K562 (cell line): ENCODE results near the gene CPT1A. TPM values are rescaled to one million over a fixed set of nuclear protein-coding genes. Genes with fewer than 3 reads are reported as not detected.

Experiments used
- ATAC-seq: fragments of 200-7000 bp; cut with Tn5 transposase; 3 replicates; pipeline ENCODE4 v1.9.1; 2020; ENCODE audit warnings: moderate library complexity
- BruUV-seq: library from RNA; stranded (reverse); fragments of 400-500 nt; replicated peaks from 2 replicates; lab custom pipeline; 2021; lab: Mats Ljungman, UMichigan
- CTCF ChIA-PET: fragments of 300-600 bp; formaldehyde crosslinking; extraction: SDS; loops from one replicate; lab custom pipeline; 2021; ENCODE audit warnings: low intra/inter-chr PET ratio; lab: Yijun Ruan, JAX
- POLR2A ChIA-PET: fragments of 300-600, 350-650 bp; sonication (Branson Sonifier 250); formaldehyde crosslinking; extraction: SDS; loops from one replicate; lab custom pipeline; 2021; ENCODE audit warnings: antibody characterized with exemption, inconsistent platforms; lab: Yijun Ruan, JAX
- DNase-seq, 4 experiments: peaks; one replicate each; pipeline versions ENCODE4 v3.0.0 to v3.0.0-alpha.2; 2011 to 2018; ENCODE audit warnings: low spot score in 3 of 4, mixed read lengths in 3 of 4; ENCODE audit errors: extremely low read depth in 1 of 4
- FAIRE-seq: peaks from 2 replicates; lab custom pipeline; 2011; peaks lifted over from hg19 to GRCh38; lab: Jason Lieb, UNC
- H2AFZ ChIP-seq: 2 replicates; pipeline ENCODE4 v1.6.0; 2011; ENCODE audit warnings: low read depth, low read length, control low read depth, inconsistent platforms
- H3K27ac ChIP-seq: fragments of 200-600 bp; 3 replicates; pipeline ENCODE4 v1.8.0; 2011; ENCODE audit warnings: low read depth, mild to moderate bottlenecking, control low read depth, inconsistent platforms, low read length, moderate library complexity, mixed read lengths; ENCODE audit errors: extremely low read depth
- H3K27me3 ChIP-seq, 2 experiments: fragments of 300-600 bp in 1 of 2; 2 replicates in 1 of 2; 3 replicates in 1 of 2; pipeline versions ENCODE4 v1.6.0 to v1.8.0; 2011; ENCODE audit warnings: inconsistent platforms in 2 of 2, low read length in 2 of 2, mild to moderate bottlenecking in 1 of 2, mixed read lengths in 1 of 2, moderate library complexity in 1 of 2; ENCODE audit not compliant: control insufficient read depth in 2 of 2, insufficient read depth in 2 of 2
- H3K36me3 ChIP-seq: fragments of 300-600 bp; 3 replicates; pipeline ENCODE4 v1.8.0; 2011; ENCODE audit warnings: mild to moderate bottlenecking, low read length, inconsistent platforms; ENCODE audit not compliant: control insufficient read depth, insufficient read depth
- H3K4me1 ChIP-seq, 2 experiments: fragments of 200-600 bp in 1 of 2; replicated peaks in 1 of 2; 2 replicates in 1 of 2; 3 replicates in 1 of 2; pipeline versions ENCODE4 v1.5.1 to v1.8.0; 2011; ENCODE audit warnings: inconsistent platforms in 2 of 2, low read length in 2 of 2, mild to moderate bottlenecking in 1 of 2, mixed read lengths in 1 of 2, moderate library complexity in 1 of 2; ENCODE audit not compliant: control insufficient read depth in 2 of 2, insufficient read depth in 2 of 2
- H3K4me2 ChIP-seq: 2 replicates; pipeline ENCODE4 v1.6.1; 2011; ENCODE audit warnings: low read length, control low read depth, inconsistent platforms, mixed read lengths; ENCODE audit not compliant: insufficient read depth
- H3K4me3 ChIP-seq: fragments of 200-600 bp; sonication (generic), shearing (Covaris generic); 2 replicates; pipeline ENCODE4 v1.5.1; 2016; ENCODE audit warnings: control low read depth, inconsistent platforms
- H3K79me2 ChIP-seq: fragments of 200-600 bp; 3 replicates; pipeline ENCODE4 v1.8.0; 2011; ENCODE audit warnings: low read length, inconsistent platforms; ENCODE audit not compliant: control insufficient read depth, insufficient read depth
- H3K9ac ChIP-seq, 2 experiments: 2 replicates each; pipeline versions ENCODE4 v1.6.0 to v1.6.1; 2011; ENCODE audit warnings: low read depth in 2 of 2, low read length in 2 of 2, control low read depth in 1 of 2, inconsistent platforms in 1 of 2, mild to moderate bottlenecking in 1 of 2, mixed read lengths in 1 of 2; ENCODE audit not compliant: insufficient read depth in 1 of 2
- H3K9me1 ChIP-seq: one replicate; pipeline ENCODE4 v1.6.0; 2011; ENCODE audit warnings: inconsistent platforms, mild to moderate bottlenecking, low read length, moderate library complexity; ENCODE audit not compliant: control insufficient read depth, insufficient read depth
- H3K9me3 ChIP-seq: replicated peaks from 2 replicates; pipeline ENCODE4 v1.5.1; 2011; ENCODE audit warnings: low read depth, low read length, inconsistent platforms; ENCODE audit not compliant: control insufficient read depth, insufficient read depth
- H4K20me1 ChIP-seq: replicated peaks from 2 replicates; pipeline ENCODE4 v1.6.1; 2011; ENCODE audit warnings: low read length, inconsistent platforms, mixed read lengths; ENCODE audit not compliant: control insufficient read depth, insufficient read depth
- CHCHD3 ChIP-seq: fragments of 250-450 bp; sonication (Bioruptor Pico); IDR thresholded peaks from 2 replicates; pipeline ENCODE4 v2.1.2; 2022; ENCODE audit warnings: mild to moderate bottlenecking
- GATAD2B ChIP-seq: fragments of 450-650 bp; IDR thresholded peaks from 2 replicates; pipeline ENCODE4 v1.6.1; 2017; ENCODE audit warnings: mild to moderate bottlenecking, borderline replicate concordance
- KLF6 ChIP-seq: fragments of 250-450 bp; sonication (Bioruptor Pico); IDR thresholded peaks from 2 replicates; pipeline ENCODE4 v1.4.0; 2020; ENCODE audit warnings: mild to moderate bottlenecking, moderate library complexity, borderline replicate concordance
- MYBL2 ChIP-seq, 2 experiments: fragments of 450-650 bp in 1 of 2; sonication (generic) in 1 of 2; formaldehyde crosslinking in 1 of 2; IDR thresholded peaks; 2 replicates each; pipeline versions ENCODE4 v1.6.1 to v1.8.1; 2017 to 2022; ENCODE audit warnings: borderline replicate concordance in 1 of 2, inconsistent platforms in 1 of 2, low read depth in 1 of 2, mild to moderate bottlenecking in 1 of 2, missing genetic modification reagents in 1 of 2, moderate library complexity in 1 of 2
- PHB ChIP-seq: fragments of 250-450 bp; sonication (Bioruptor Pico); IDR thresholded peaks from 2 replicates; pipeline ENCODE4 v1.5.0; 2021
- POLR2A ChIP-seq: fragments of 450-650 bp; conservative IDR thresholded peaks from 2 replicates; pipeline ENCODE4 v1.6.1; 2016
- SMAD2 ChIP-seq: fragments of 150-350 bp; IDR thresholded peaks from 2 replicates; pipeline ENCODE4 v1.6.1; 2014; ENCODE audit warnings: low read depth, mild to moderate bottlenecking, low read length
- SMARCA4 ChIP-seq: fragments of 450-650 bp; IDR thresholded peaks from 2 replicates; pipeline ENCODE4 v1.6.1; 2016
- ZBED1 ChIP-seq: IDR thresholded peaks from 2 replicates; pipeline ENCODE4 v1.6.1; 2014
- WGBS: fragments of 100-300 bp; shearing (Covaris generic); methylation state at CpG from one replicate; pipeline ENCODE4 v1.1.6; 2016; ENCODE audit warnings: low coverage, mixed read lengths; ENCODE audit not compliant: insufficient coverage; ENCODE audit errors: missing lambda C conversion rate; 5-methylcytosine and 5-hydroxymethylcytosine counted together
- in situ Hi-C: fragments of 300-500 bp; cut with MboI; formaldehyde crosslinking; loops from 4 replicates; pipeline ENCODE4 v1.15.0; 2018; ENCODE audit warnings: inconsistent platforms, mixed read lengths
- intact Hi-C: fragments of 100-400 bp; cut with micrococcal nuclease; formaldehyde crosslinking; loops from 2 replicates; pipeline ENCODE4 v1.14.2; 2022
- polyA plus RNA-seq, 8 experiments: library from polyadenylated mRNA; depleted of rRNA in 4 of 8; stranded (reverse) in 5 of 8; unstranded in 3 of 8; fragments of >200 nt; fragmentation: Nextera tagmentation in 2 of 8; fragmentation: Illumina TruSeq in 1 of 8; extraction: Ambion mirVana in 2 of 8; extraction: Trizol in 1 of 8; gene quantifications; 2 replicates each; pipeline versions ENCODE4 v1.2.1 to v1.2.3, GENCODE V29; 2011 to 2014; ENCODE audit warnings: inconsistent platforms in 1 of 8, missing spikeins in 1 of 8
- total RNA-seq, 7 experiments: library from RNA; depleted of rRNA in 6 of 7; stranded (reverse); fragments of >200 nt in 6 of 7; fragmentation: Illumina TruSeq in 2 of 7; extraction: Trizol in 2 of 7; gene quantifications; 2 replicates each; pipeline versions ENCODE4 v1.2.1 to v1.2.3, GENCODE V29; 2011 to 2021; ENCODE audit warnings: low replicate concordance in 1 of 7
- TF ChIP-seq, protein P1 (sequence below): fragments of 250-450 bp; sonication (Bioruptor Pico); IDR thresholded peaks from 2 replicates; pipeline ENCODE4 v1.8.0; 2022; ENCODE audit warnings: inconsistent platforms
- TF ChIP-seq, protein P2 (sequence below): sonication (generic); formaldehyde crosslinking; IDR thresholded peaks from 2 replicates; pipeline ENCODE4 v1.8.1; 2023; ENCODE audit warnings: mild to moderate bottlenecking, missing genetic modification reagents, moderate library complexity
- TF ChIP-seq, protein P3 (sequence below): fragments of 450-650 bp; IDR thresholded peaks from 2 replicates; pipeline ENCODE4 v1.6.1; 2016; ENCODE audit warnings: low read depth

CPT1A gene
- total and polyA plus RNA-seq, 9 of the 15 experiments (the other 6 are each of a cell fraction or from before 2014, with no cell fraction given), result 2.6 to 29.1 (median 12.3) TPM

DNA sequence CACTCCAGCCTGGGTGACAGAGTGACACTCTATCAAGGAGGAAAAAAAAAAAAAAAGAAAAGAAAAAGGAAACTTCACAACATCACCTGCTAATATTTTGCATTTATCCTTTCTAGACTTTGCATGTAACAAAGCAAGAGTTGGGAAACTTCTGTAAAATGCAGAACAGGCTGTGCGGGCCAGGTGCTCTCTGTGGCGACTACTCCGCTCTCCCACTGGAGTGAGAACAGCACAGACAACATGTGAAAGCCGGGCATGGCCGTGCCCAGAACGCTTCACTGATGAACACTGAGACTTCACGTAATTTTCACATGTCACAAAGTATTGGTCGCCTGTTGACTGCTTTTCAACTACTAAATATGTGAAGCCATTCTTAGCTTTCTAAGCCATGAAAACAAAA is 74.9 kb downstream of the CPT1A start:
- no peak for FAIRE-seq
- POLR2A ChIA-PET, result no interaction called here
- H3K4me1 ChIP-seq, result no peaks in the 10 kb centered on the region; a peak in 2 of 5 replicates
- no peak overlapping the region for H3K4me2 ChIP-seq
- no peak overlapping the region for H2AFZ ChIP-seq
- H3K9me1 ChIP-seq, result no peaks in the 10 kb centered on the region
- intact Hi-C loops (no loop called here), in situ Hi-C loops (no loop called here)
- H3K36me3 ChIP-seq, result peaks cover 17% of the 10 kb centered on the region; the same call in 2 of the 3 replicates
- CTCF ChIA-PET, result no interaction called here
- BruUV-seq, result no TSS peak
- 81% methylated on average over 8 of the region's 8 CpGs for WGBS
- H3K9me3 ChIP-seq, result no peaks in the 10 kb centered on the region
- ATAC-seq, result no peak
- H3K27me3 ChIP-seq, result no peaks in the 10 kb centered on the region
- no peak for TF ChIP-seq SMAD2
- no peak for TF ChIP-seq SMARCA4
- TF ChIP-seq, protein P1, sequence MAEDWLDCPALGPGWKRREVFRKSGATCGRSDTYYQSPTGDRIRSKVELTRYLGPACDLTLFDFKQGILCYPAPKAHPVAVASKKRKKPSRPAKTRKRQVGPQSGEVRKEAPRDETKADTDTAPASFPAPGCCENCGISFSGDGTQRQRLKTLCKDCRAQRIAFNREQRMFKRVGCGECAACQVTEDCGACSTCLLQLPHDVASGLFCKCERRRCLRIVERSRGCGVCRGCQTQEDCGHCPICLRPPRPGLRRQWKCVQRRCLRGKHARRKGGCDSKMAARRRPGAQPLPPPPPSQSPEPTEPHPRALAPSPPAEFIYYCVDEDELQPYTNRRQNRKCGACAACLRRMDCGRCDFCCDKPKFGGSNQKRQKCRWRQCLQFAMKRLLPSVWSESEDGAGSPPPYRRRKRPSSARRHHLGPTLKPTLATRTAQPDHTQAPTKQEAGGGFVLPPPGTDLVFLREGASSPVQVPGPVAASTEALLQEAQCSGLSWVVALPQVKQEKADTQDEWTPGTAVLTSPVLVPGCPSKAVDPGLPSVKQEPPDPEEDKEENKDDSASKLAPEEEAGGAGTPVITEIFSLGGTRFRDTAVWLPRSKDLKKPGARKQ (CRISPR knock-in tag), result no peak
- no peak for TF ChIP-seq MYBL2 (IDR thresholded peaks at IDR 0.05; ENCODE audit: low read depth)
- no peak for TF ChIP-seq MYBL2 (CRISPR knock-in tag; IDR thresholded peaks at IDR 0.05; ENCODE audit: borderline replicate concordance)
- no peak for TF ChIP-seq PHB
- no peak for TF ChIP-seq KLF6
- TF ChIP-seq CHCHD3 (CRISPR knock-in tag), result no peak
- TF ChIP-seq GATAD2B, result no peak
- TF ChIP-seq POLR2A, result no peak
- TF ChIP-seq, protein P2, sequence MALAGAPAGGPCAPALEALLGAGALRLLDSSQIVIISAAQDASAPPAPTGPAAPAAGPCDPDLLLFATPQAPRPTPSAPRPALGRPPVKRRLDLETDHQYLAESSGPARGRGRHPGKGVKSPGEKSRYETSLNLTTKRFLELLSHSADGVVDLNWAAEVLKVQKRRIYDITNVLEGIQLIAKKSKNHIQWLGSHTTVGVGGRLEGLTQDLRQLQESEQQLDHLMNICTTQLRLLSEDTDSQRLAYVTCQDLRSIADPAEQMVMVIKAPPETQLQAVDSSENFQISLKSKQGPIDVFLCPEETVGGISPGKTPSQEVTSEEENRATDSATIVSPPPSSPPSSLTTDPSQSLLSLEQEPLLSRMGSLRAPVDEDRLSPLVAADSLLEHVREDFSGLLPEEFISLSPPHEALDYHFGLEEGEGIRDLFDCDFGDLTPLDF (CRISPR knock-in tag), result no peak
- TF ChIP-seq, protein P3, sequence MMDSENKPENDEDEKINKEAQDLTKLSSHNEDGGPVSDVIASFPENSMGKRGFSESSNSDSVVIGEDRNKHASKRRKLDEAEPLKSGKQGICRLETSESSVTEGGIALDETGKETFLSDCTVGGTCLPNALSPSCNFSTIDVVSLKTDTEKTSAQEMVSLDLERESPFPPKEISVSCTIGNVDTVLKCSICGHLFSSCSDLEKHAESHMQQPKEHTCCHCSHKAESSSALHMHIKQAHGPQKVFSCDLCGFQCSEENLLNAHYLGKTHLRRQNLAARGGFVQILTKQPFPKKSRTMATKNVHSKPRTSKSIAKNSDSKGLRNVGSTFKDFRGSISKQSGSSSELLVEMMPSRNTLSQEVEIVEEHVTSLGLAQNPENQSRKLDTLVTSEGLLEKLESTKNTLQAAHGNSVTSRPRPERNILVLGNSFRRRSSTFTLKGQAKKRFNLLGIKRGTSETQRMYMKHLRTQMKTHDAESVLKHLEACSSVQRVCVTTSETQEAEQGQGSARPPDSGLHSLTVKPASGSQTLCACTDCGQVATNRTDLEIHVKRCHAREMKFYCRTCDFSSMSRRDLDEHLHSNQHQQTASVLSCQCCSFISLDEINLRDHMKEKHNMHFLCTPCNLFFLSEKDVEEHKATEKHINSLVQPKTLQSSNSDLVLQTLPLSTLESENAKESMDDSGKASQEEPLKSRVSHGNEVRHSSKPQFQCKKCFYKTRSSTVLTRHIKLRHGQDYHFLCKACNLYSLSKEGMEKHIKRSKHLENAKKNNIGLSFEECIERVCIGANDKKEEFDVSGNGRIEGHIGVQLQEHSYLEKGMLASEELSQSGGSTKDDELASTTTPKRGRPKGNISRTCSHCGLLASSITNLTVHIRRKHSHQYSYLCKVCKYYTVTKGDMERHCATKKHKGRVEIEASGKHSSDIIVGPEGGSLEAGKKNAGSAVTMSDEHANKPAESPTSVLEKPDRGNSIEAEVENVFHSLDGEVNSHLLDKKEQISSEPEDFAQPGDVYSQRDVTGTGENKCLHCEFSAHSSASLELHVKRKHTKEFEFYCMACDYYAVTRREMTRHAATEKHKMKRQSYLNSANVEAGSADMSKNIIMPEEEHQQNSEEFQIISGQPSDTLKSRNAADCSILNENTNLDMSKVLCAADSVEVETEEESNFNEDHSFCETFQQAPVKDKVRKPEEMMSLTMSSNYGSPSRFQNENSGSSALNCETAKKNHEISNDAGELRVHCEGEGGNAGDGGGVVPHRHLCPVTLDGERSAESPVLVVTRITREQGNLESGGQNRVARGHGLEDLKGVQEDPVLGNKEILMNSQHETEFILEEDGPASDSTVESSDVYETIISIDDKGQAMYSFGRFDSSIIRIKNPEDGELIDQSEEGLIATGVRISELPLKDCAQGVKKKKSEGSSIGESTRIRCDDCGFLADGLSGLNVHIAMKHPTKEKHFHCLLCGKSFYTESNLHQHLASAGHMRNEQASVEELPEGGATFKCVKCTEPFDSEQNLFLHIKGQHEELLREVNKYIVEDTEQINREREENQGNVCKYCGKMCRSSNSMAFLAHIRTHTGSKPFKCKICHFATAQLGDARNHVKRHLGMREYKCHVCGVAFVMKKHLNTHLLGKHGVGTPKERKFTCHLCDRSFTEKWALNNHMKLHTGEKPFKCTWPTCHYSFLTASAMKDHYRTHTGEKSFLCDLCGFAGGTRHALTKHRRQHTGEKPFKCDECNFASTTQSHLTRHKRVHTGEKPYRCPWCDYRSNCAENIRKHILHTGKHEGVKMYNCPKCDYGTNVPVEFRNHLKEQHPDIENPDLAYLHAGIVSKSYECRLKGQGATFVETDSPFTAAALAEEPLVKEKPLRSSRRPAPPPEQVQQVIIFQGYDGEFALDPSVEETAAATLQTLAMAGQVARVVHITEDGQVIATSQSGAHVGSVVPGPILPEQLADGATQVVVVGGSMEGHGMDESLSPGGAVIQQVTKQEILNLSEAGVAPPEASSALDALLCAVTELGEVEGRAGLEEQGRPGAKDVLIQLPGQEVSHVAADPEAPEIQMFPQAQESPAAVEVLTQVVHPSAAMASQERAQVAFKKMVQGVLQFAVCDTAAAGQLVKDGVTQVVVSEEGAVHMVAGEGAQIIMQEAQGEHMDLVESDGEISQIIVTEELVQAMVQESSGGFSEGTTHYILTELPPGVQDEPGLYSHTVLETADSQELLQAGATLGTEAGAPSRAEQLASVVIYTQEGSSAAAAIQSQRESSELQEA, result no peak
- TF ChIP-seq ZBED1, result no peak
- no peak for DNase-seq
- no peaks in the 10 kb centered on the region for H3K79me2 ChIP-seq
- no peak overlapping the region for H3K27ac ChIP-seq
- H3K4me3 ChIP-seq, result no peak overlapping the region
- no peaks in the 10 kb centered on the region for H4K20me1 ChIP-seq
- H3K9ac ChIP-seq, result no peak overlapping the region
